HG03097 (cell line): ENCODE data around the gene PTCH1.

Source experiments
- ATAC-seq: cut with Tn5 transposase; IDR thresholded peaks from one replicate; pipeline ENCODE4 v1.9.1; 2021; ENCODE audit not compliant: unreplicated experiment, low FRiP score

Gene PTCH1

DNA sequence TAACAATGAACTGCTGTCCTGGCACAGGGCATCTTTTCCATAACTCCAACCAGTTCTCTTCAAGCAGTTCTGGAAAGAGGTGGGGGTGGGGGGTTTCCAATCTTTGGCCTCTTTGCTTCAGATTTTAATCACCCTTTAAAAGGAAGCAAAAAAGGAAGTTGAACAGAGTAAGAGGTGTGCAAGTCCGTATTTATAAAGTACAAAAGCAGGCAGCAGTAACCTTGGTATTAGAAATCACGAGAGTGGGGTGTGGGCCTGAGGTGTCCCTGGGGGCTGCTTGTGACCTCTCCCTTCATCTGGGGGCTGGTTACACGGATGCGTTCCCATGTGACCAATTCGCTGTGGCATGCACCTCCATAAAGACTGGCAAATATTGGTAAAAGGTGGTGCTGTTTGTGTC, 70.5 kb downstream of the PTCH1 start:
- no peak for ATAC-seq

GRCh38 chr9:95444160-95444559, 72.6 kb downstream of the PTCH1 start:
- no peak for ATAC-seq

DNA sequence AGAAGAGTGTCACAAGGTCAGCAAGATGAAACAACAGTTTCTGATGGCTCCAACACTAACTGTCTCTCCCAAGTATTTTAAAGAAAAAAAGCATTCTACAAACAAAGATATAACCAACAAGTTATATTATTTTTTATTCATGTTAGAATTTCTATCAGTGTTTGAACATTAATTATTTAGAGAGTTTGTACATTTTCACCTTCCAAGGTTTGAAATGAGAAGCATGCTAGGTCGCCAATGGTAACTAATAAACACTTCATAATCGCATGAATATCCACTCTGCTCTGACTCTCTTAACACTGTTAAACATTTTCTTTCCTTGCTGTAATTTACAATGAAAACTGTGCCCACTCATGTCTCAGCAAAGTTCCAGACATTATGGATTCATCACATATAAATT, 73.5 kb downstream of the PTCH1 start:
- ATAC-seq: no peak

DNA sequence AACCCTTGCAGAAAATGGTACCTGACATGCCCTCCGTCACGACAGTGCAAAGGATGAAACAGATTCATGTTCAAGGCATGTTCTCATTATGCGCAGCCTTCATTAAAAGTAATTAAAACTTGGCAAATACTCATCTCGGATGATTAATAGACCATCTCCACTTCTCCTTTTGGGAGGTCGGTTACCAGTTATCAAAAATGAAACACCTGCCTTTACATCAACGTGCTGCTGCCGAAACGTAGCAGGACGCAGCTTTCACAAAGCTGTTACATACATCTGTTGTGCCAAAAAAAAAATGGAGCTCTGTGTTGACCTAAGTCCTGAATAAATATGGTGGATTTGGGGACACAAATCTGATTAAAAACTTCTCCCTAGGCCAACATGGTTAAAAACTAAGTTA, 75.7 kb downstream of the PTCH1 start:
- ATAC-seq: no peak

- ATAC-seq: no peak
Observed at GRCh38 chr9:95440447-95440846, 76.3 kb downstream of the PTCH1 start.

DNA sequence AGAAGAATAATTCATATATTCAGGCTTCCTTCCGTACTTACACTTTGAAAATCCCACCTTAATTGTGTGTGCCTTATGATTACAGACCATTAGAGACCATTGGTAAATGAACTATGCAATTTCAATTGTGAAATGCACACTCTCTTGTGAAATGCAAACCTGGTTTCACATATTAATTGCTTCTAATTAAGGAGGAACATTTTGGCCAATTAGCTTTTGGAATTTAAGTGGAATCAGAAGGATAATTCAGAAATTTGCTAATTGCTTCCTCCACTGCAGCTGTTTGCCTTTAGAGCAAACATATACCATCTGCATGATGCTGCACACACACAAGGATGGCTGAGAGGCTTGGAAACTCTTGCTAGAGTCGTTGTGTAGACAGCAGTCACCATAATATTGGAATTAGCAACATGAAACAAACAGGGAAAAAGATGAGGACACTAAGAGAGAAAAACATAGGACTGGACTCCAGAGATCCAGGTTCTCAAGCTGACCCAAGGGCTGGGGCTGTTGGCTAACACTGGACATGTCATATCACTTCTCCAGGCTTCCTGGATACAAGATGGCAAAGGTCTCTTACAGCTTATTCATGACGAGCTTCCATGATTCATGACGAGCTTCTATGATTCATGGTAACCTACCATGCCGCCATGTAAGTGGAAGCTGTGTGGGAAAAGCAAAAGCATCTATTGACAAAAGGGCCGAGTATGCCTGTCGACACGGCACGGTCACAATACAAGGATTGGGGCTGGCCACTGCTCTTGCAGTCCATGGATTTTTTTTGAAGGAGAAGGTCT, 78.0 kb downstream of the PTCH1 start:
- no peak for ATAC-seq

- ATAC-seq: no peak
Observed at GRCh38 chr9:95437559-95437958, 79.2 kb downstream of the PTCH1 start.

DNA sequence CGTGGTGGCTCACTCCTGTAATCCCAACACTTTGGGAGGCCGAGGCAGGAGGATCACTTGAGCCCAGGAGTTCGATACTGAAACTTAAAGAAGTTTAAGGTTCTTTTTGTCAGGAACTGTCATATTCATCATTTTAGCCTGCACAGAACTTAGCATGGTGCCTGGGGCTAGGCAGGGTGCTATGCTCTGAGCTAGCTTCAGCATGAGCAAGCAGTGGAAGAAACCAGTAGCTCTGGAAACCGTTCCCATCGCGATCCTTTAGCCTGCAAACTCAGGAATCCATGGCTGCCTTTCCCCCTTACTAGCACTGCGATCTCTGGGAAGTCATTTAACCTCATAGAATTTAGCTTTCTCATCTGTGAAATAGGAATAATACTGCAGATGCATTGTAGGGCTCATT, 80.4 kb downstream of the PTCH1 start:
- ATAC-seq: no peak

GRCh38 chr9:95435074-95435728, 81.6 kb downstream of the PTCH1 start:
- ATAC-seq: no peak

DNA sequence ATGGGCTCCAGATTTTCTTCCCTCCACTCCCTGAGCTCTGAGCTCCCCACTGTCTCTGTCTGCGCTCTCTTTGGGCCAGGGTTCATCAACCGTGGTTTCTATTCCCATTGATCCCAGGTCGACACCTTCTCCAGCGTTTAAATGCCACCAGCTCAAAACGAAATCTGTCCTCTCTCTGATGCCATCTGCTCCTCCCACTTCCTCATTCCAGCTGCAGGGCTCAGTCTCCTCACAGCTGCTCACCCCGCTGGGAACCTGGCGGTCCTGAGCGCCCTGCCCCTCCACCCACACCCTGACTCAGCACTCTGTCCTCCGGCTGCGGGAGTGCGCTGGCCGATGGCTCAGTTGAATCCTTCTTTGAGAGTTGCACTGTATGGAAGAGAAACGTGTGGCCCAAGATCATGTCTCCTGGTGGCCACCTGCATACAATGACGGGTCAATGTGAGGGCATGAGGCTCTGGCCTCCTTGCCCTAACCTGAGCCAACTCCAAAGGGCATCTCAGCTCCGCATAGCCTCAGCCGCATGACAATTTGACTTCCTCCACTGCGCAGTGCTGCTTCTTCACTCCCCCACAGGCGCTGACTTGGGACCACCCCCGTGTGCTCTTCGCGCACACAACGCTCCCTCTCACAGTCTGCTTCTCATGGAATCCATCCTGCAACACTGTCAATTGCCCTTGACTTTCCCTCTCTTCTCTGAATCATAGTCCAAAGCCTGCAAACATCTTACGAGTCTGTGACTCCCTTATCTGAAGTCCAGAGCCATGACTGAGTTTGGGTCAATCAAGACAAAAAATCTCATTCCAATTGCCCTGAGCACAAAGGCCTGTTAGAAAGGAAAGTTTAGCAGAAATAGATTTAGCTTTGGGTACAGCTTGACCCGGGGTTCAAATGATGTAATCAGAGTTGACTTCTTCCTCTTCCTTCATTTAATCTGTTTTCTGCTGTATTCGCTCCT, 82.4 kb downstream of the PTCH1 start:
- ATAC-seq: no peak

DNA sequence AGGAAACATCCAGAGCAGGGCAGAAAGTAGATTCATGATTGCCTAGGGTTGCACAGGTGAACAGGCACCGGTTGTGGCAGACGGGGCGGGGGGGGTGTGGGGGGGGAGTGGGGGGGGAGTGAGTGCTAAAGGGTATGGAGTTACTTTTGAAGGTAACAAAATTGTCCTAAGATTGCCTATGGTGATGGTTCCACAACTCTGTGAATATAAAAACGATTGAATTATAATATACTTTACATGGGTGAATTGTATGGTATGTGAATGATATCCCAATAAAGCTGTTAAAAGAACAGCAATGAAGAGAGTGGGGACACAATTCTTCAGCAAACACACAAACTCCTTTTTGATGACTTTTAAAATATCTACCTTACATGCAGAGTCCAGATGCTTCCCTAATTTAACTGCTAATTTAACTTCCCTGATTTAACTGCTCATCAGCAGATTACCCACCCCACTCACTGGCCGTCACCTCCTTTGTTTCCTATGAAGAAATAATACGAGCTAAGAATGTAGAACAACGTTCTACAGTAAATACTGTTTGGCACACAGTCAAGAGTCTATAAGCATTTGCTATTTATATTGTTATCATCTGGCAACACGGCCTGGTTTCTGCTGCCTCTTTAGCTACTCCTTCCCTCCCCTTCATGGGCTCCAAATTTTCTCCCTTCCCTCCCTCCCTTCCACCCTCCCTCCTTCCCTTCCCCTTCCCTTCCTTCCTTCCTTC, 83.5 kb downstream of the PTCH1 start:
- ATAC-seq: no peak

DNA sequence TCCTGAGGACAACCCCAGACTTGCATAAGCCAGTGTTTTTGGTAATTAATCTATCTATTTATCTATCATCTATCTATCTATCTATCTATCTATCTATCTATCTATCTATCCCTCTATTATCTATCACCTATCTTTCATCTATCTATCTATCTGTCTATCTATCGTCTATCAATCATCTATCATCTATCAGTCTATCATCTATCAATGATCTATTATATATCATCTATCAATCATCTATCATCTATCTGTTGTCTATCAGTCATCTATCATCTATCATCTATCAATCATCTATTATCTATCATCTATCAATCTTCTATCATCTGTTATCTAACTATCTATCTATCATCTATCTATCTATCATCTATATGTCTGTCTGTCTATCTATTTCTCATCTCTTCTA, 85.5 kb downstream of the PTCH1 start:
- ATAC-seq: no peak

DNA sequence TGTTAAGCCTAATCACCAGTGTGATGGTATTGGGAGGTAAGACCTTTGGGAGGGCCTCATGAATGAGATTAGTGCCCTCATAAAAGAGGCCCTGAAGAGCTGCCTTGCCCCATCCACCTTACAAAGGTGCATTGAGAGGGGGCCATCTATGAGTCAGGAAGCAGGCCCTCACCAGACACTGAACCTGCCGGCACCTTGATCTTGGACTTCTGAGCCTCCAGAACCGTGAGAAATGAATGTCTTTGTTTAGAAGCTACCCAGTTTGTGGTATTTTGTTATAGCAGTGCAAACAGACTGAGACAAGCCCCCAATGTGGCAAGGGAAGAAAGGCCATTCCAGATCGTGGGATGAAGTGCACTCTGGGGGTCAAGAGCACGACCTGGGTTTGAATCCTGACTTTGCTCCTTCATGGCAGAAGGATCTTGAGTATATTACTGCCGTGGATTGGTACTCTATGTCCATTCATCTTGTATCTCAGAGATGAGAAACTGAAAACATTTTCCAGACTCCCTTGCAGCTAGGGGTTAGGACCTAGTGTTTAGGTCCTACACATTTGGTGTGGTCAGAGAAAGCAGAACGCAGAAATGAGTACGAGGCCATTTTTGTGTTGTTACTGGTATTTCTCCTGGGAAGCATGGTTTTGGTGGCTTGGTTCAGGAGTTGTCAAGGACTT, 86.7 kb downstream of the PTCH1 start:
- no peak for ATAC-seq

- ATAC-seq: no peak
Observed at GRCh38 chr9:95429096-95429495, 87.7 kb downstream of the PTCH1 start.

GRCh38 chr9:95425910-95426551, 90.7 kb downstream of the PTCH1 start:
- no peak for ATAC-seq

GRCh38 chr9:95422650-95423049, 94.1 kb downstream of the PTCH1 start:
- no peak for ATAC-seq

DNA sequence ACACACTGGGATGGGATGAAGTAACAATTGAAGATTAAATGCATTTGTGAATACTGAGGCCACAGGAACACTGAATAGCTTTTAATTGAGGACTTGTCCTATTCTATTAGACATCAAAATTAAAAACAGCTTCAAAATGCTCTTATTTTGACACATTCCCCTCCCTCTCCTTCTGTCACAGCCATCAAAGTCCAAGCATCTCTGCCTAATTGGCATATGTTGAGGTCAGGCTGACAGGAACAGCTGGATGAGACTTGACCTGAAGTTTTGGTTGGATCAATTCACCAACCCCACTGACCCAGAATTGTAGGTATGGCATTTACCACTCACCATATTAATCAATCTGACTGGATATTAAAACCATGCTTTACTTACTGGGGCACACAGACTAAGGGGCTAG, 96.3 kb downstream of the PTCH1 start:
- no peak for ATAC-seq

DNA sequence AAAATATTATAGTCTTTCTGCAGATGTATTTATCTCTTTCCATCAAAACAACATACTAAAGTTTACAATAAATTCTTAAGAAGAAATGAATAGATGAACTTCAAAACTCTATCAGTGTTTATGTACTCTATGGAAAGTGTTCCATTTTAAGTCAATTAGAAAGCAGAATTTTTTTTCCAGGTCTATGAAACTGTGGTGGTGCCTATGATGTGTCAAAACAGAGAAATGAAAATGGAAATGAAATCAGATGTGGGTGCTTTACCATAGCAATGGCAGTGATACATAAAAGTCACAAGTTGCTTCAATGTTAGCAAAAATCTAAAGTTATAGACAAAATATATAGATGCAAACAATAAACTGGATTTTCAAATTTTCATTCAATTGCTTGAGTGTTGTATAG, 97.3 kb downstream of the PTCH1 start:
- ATAC-seq: no peak

GRCh38 chr9:95415158-95415557, 101.6 kb downstream of the PTCH1 start:
- ATAC-seq: no peak

GRCh38 chr9:95413793-95414192, 103.0 kb downstream of the PTCH1 start:
- no peak for ATAC-seq
